SJCRH30 (cell line): ENCODE data around the gene TSHZ2. TPM values are rescaled to one million over a fixed set of nuclear protein-coding genes. Genes with fewer than 3 reads are reported as not detected.
"Not testable (repeated sequence)": the region's sequence is repeated elsewhere in the genome, so short reads cannot be mapped to it uniquely, and the experiment has no call there.

ENCODE experiments used
- DNase-seq, 2 experiments: peaks; one replicate each; pipeline ENCODE4 v3.0.0-alpha.2; 2015 to 2020
- H3K27ac ChIP-seq: fragments of 250-450 bp; sonication (Bioruptor Pico); 2 replicates; pipeline ENCODE4 v1.5.1; 2020; ENCODE audit warnings: mild to moderate bottlenecking, moderate library complexity
- H3K27me3 ChIP-seq: fragments of 250-450 bp; sonication (Bioruptor Pico); 2 replicates; pipeline ENCODE4 v1.5.1; 2020; ENCODE audit warnings: mild to moderate bottlenecking, moderate library complexity
- H3K36me3 ChIP-seq: fragments of 250-450 bp; sonication (Bioruptor Pico); 2 replicates; pipeline ENCODE4 v1.5.1; 2020; ENCODE audit warnings: mild to moderate bottlenecking, moderate library complexity
- H3K4me1 ChIP-seq: fragments of 250-450 bp; sonication (Bioruptor Pico); 2 replicates; pipeline ENCODE4 v1.5.1; 2020; ENCODE audit warnings: mild to moderate bottlenecking, moderate library complexity
- H3K4me3 ChIP-seq: fragments of 250-450 bp; sonication (Bioruptor Pico); 2 replicates; pipeline ENCODE4 v1.5.1; 2020; ENCODE audit warnings: mild to moderate bottlenecking, moderate library complexity
- H3K9me3 ChIP-seq: fragments of 250-450 bp; sonication (Bioruptor Pico); replicated peaks from 2 replicates; pipeline ENCODE4 v1.5.1; 2020; ENCODE audit warnings: mild to moderate bottlenecking, moderate library complexity
- total RNA-seq: library from RNA; depleted of rRNA; stranded (reverse); fragments of >200 nt; shearing (Covaris generic); gene quantifications from 2 replicates; pipeline ENCODE4 v1.2.3, GENCODE V29; 2014

TSHZ2 gene
- total RNA-seq, 1 experiment from 2014 or later, result not detected

DNA sequence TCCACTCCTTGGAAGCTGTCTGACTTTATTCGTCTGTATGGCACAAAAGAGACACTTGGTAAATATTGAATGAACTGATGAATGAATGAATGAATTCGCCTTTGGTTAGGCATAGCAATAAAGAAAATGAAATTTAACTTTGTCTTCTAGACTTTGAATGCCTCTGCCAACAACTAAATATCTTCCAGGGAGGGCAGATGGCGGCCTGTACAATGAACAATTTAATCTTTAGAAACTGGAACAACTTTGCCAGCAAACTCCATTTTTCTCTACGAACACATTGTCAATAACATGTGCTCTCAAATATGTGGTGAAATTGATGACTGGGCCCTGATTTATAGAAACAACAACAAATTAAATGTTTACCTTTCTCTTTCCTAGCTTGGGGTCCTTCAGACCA, 480.9 kb downstream of the TSHZ2 start:
- Histone ChIP-seq H3K9me3 (0 out of 2 replicates have a peak, but pooled peaks cover 3% of the 10 kb centered on the region), H3K4me3 (no peak overlapping the region), H3K27me3 (peaks cover 3% of the 10 kb centered on the region; the same call in 1 of the 2 replicates), H3K27ac (no peak overlapping the region), H3K36me3 (no peaks in the 10 kb centered on the region), H3K4me1 (no peaks in the 10 kb centered on the region)
- no peak for DNase-seq

DNA sequence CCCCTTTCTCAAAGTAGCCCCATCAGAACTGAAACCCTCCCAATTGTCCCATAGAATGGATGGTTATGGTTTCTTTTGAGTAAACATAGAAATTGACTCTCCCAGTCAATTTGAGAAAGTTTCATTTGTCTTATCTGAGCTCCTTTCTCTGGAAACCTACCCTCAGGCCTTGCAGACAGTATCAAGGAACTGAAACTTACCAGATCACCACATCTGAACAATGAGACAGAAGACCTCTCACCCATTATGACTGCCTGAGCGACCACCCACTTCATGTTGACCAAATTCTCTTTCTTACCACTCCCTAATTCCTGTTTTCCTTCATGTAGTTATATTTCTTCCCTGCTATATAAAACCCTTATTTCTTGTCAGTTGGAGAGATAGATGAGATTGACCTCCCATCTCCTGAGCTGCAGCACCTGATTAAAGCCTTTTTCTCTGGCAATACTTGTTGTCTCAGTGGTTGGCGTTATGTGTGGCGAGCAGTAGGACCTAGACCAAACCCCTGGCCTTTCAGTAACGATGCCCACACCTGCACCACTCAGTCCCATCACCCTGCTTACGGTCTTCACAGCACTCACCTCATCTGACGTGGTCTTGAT, 482.6 kb downstream of the TSHZ2 start:
- Histone ChIP-seq H3K36me3 (no peaks in the 10 kb centered on the region), H3K27ac (no peak overlapping the region), H3K9me3 (0 out of 2 replicates have a peak, but pooled peaks cover 3% of the 10 kb centered on the region), H3K4me1 (no peaks in the 10 kb centered on the region), H3K27me3 (peaks cover 3% of the 10 kb centered on the region; the same call in 1 of the 2 replicates), H3K4me3 (no peak overlapping the region)
- DNase-seq, result no peak

DNA sequence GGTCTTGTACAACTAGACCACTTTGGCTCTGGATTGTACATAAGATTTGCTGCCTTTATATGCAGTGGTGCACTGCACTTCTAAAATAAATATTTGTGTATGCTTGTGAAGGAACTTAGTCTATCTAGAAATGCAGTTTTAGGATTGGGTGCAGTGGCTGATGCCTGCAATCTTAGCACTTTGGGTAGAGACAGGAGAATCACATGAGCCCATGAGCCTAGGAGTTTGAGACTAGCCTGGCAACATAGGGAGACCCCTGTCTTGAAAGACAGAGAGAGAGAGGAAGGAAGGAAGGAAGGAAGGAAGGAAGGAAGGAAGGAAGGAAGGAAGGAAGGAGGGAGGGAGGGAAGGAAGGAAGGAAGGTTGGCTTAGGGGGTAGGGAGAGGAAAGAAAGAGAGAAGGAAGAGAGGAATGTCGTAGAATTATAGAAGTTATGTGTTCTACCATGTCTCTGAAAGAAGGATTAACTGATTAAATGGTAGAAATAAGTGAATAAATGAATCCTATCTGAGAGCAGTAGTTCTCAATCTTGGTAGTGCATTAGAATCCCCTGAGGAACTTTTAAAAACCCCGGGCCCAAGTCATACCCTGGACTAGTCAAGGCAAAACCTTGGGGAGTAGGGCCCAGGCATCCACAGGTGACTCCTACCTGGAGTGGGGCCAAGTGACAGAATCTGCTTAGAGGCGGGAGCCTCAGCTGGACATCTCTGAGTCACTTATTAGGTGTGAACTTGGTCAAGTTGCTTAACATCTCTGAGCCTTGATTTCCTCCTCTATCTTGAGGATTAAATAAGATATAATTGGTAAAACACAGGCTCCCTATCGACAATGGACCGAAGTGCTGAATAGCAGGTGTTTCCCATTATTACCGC, 491.2 kb downstream of the TSHZ2 start:
- H3K27ac ChIP-seq, result no peak overlapping the region
- no peaks in the 10 kb centered on the region for H3K36me3 ChIP-seq
- H3K4me1 ChIP-seq, result no peaks in the 10 kb centered on the region
- no peaks in the 10 kb centered on the region; the same call in 1 of the 2 replicates for H3K27me3 ChIP-seq
- H3K4me3 ChIP-seq, result no peak overlapping the region
- H3K9me3 ChIP-seq, result no peaks in the 10 kb centered on the region
- no peak for DNase-seq

- no peak for DNase-seq
- Histone ChIP-seq H3K27me3 (peaks cover 10% of the 10 kb centered on the region), H3K27ac (no peak overlapping the region), H3K4me3 (no peak overlapping the region), H3K9me3 (no peaks in the 10 kb centered on the region), H3K36me3 (no peaks in the 10 kb centered on the region), H3K4me1 (no peaks in the 10 kb centered on the region)
These were observed 494.1 kb downstream of the TSHZ2 start for GRCh38 chr20:53466279-53466678.

GRCh38 chr20:53468587-53468986, 496.4 kb downstream of the TSHZ2 start:
- no peaks in the 10 kb centered on the region for H3K4me1 ChIP-seq
- H3K9me3 ChIP-seq, result no peaks in the 10 kb centered on the region
- H3K4me3 ChIP-seq, result no peak overlapping the region
- DNase-seq, result no peak
- H3K27me3 ChIP-seq, result peaks cover 12% of the 10 kb centered on the region
- H3K36me3 ChIP-seq, result no peaks in the 10 kb centered on the region
- H3K27ac ChIP-seq, result no peak overlapping the region

DNA sequence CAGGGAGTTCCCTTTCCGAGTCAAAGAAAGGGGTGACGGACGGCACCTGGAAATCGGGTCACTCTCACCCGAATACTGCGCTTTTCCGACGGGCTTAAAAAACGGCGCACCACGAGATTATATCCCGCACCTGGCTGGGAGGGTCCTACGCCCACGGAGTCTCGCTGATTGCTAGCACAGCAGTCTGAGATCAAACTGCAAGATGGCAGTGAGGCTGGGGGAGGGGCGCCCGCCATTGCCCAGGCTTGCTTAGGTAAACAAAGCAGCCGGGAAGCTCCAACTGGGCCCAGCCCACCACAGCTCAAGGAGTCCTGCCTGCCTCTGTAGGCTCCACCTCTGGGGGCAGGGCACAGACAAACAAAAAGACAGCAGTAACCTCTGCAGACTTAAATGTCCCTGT, 500.7 kb downstream of the TSHZ2 start:
- not testable (repeated sequence) for H3K4me3 ChIP-seq, H3K4me1 ChIP-seq, DNase-seq, H3K36me3 ChIP-seq, H3K27ac ChIP-seq, H3K9me3 ChIP-seq
- peaks cover 12% of the 10 kb centered on the region; the same call in 1 of the 2 replicates for H3K27me3 ChIP-seq

DNA sequence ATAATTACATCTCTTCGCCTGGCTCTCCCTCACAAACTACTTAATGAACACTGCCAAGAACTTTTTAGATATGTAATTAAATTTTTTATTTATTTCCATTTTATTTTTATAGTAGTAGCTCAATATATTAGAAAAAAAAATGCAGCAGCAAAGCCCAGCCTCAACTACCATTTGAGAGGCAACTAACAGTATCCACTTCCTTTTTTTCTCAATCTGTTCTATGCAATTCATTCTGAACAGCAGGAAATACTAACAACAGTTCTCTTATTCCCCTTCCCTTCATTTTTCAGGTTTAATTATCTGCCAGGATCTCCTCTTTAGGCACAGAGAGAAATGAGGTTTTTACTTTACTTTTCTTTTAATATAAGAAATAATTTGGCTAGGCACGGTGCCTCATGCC, 508.8 kb downstream of the TSHZ2 start:
- no peaks in the 10 kb centered on the region for H3K36me3 ChIP-seq
- H3K27me3 ChIP-seq, result no peaks in the 10 kb centered on the region; the same call in 1 of the 2 replicates
- DNase-seq, result no peak
- H3K9me3 ChIP-seq, result peaks cover 5% of the 10 kb centered on the region; the same call in 1 of the 2 replicates
- no peaks in the 10 kb centered on the region for H3K4me1 ChIP-seq
- no peak overlapping the region for H3K4me3 ChIP-seq
- H3K27ac ChIP-seq, result no peak overlapping the region

DNA sequence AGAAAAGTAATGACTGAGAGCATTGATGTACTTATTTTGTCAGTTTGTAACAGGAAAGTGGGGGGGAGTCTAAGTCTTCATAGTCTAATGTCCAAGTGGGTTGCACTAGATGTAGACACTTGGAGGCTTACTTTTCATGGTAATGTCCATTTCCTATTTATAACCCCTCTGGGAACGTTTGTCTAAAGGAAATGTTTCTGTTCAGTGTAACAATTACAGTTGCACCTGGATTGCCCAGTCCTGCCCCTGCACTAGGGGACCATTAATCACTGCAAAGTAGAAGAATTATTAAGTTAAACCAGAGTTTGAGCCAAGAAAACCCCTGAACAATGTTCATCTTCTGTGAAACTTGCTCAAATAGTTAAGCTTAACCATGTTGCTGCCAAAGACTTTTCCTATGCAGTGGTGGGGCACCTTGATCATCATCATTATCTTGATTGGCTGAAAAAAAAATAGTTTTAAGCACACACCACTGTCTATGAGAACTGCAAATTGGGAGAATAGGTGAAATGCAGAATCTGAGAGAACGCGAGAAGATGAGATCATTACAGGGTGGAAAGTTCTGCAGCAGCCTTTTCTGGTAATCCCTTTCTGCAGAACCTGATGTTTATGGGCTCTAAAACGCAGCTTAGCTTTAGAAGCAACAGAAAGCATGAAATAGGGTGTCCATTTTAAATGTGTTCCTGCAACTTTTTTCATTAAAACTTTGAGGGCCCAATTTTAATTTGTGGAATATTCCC, 515.5 kb downstream of the TSHZ2 start:
- no peak for DNase-seq
- H3K27me3 ChIP-seq, result peaks cover 12% of the 10 kb centered on the region; the same call in 1 of the 2 replicates
- H3K9me3 ChIP-seq, result no peaks in the 10 kb centered on the region; the same call in 1 of the 2 replicates
- no peaks in the 10 kb centered on the region for H3K4me1 ChIP-seq
- no peaks in the 10 kb centered on the region for H3K36me3 ChIP-seq
- no peak overlapping the region for H3K4me3 ChIP-seq
- no peak overlapping the region for H3K27ac ChIP-seq

DNA sequence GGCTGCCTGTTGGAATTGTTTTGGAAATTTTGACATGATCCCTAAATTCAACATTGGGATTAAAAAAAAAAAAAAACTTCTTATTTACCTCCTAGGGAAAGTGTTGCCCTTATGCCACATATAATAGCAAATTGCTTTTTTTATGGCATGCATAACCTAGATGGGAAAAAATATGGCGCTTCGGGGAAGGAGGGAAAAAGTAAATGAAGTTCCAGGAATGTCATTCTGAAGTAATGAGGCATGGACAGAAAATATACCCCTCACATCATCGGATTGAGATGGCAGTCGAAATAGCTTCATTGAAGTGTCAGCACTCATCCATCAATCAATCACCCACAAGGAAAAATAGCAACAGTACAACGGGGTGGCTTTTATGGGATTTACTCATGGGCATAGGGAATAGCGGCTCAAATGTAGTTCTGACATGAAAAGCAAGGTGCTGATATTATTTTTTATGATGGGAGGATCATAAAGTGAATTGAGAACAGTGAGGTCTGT, 516.7 kb downstream of the TSHZ2 start:
- no peak overlapping the region for H3K4me3 ChIP-seq
- no peak overlapping the region for H3K27ac ChIP-seq
- no peaks in the 10 kb centered on the region for H3K4me1 ChIP-seq
- H3K9me3 ChIP-seq, result no peaks in the 10 kb centered on the region
- no peaks in the 10 kb centered on the region for H3K36me3 ChIP-seq
- peaks cover 12% of the 10 kb centered on the region; the same call in 1 of the 2 replicates for H3K27me3 ChIP-seq
- no peak for DNase-seq

- no peak overlapping the region for H3K27ac ChIP-seq
- peaks cover 12% of the 10 kb centered on the region; the same call in 1 of the 2 replicates for H3K27me3 ChIP-seq
- DNase-seq, result no peak
- no peak overlapping the region for H3K4me3 ChIP-seq
- no peaks in the 10 kb centered on the region for H3K36me3 ChIP-seq
- H3K9me3 ChIP-seq, result no peaks in the 10 kb centered on the region
- no peaks in the 10 kb centered on the region for H3K4me1 ChIP-seq
These were observed 517.4 kb downstream of the TSHZ2 start for GRCh38 chr20:53489528-53489927.

DNA sequence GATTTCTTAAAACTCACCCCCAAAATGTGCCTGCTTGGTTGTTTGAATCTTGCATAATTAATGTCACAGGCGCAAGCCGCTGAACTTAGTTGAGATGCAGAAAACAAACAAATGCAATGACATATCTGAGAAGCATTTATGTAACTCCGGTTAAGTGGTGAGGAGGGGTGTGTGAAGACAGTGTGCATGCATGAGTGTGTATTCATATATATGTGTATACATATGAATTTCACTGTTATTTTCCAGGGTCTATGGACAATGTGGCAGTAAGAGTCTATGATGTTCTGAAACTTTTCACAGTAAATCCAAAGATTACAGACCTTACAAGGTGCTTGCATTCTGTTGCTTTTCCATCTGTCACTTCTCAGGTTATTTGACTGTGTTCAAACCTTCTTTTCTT, 518.5 kb downstream of the TSHZ2 start:
- Histone ChIP-seq H3K27ac (no peak overlapping the region), H3K4me1 (no peaks in the 10 kb centered on the region), H3K36me3 (no peaks in the 10 kb centered on the region), H3K4me3 (no peak overlapping the region), H3K27me3 (peaks cover 12% of the 10 kb centered on the region; the same call in 1 of the 2 replicates), H3K9me3 (no peaks in the 10 kb centered on the region)
- no peak for DNase-seq

GRCh38 chr20:53491462-53491861, 519.3 kb downstream of the TSHZ2 start:
- Histone ChIP-seq H3K4me3 (no peak overlapping the region), H3K36me3 (no peaks in the 10 kb centered on the region), H3K9me3 (no peaks in the 10 kb centered on the region), H3K4me1 (no peaks in the 10 kb centered on the region), H3K27ac (no peak overlapping the region), H3K27me3 (peaks cover 18% of the 10 kb centered on the region; the same call in 1 of the 2 replicates)
- DNase-seq, result no peak

GRCh38 chr20:53492212-53492611, 520.1 kb downstream of the TSHZ2 start:
- Histone ChIP-seq H3K27me3 (peaks cover 21% of the 10 kb centered on the region), H3K4me3 (no peak overlapping the region), H3K27ac (no peak overlapping the region), H3K4me1 (no peaks in the 10 kb centered on the region), H3K36me3 (no peaks in the 10 kb centered on the region), H3K9me3 (no peaks in the 10 kb centered on the region)
- no peak for DNase-seq

- Histone ChIP-seq H3K36me3 (no peaks in the 10 kb centered on the region), H3K27me3 (peaks cover 18% of the 10 kb centered on the region), H3K4me1 (no peaks in the 10 kb centered on the region), H3K27ac (no peak overlapping the region), H3K9me3 (no peaks in the 10 kb centered on the region), H3K4me3 (no peak overlapping the region)
- no peak for DNase-seq
These were observed 521.2 kb downstream of the TSHZ2 start for GRCh38 chr20:53493311-53493857.
